OCI-LY7 (cell line): Measurements from ENCODE around the gene COL9A3. TPM values are rescaled to one million over a fixed set of nuclear protein-coding genes. Genes with fewer than 3 reads are reported as not detected.

Experiments
- BruUV-seq: library from RNA; stranded (reverse); fragments of 400-500 nt; replicated peaks from 2 replicates; lab custom pipeline; 2021; lab: Mats Ljungman, UMichigan
- CTCF ChIA-PET: fragments of 300-600 bp; sonication (Branson Sonifier 250); formaldehyde crosslinking; loops from one replicate; lab custom pipeline; 2022; ENCODE audit warnings: antibody characterized with exemption; ENCODE audit not compliant: unreplicated experiment; lab: Charles Lee
- POLR2A ChIA-PET: fragments of 300-600 bp; sonication (Branson Sonifier 250); formaldehyde crosslinking; loops from one replicate; lab custom pipeline; 2022; ENCODE audit warnings: antibody characterized with exemption; lab: Charles Lee
- DNase-seq: peaks from one replicate; pipeline ENCODE4 v3.0.0-alpha.2; 2015; ENCODE audit warnings: low spot score
- H2AFZ ChIP-seq: fragments of 200-600 bp; sonication (generic), shearing (Covaris generic); 2 replicates; pipeline ENCODE4 v1.6.1; 2014; ENCODE audit warnings: mild to moderate bottlenecking, antibody characterized with exemption, low read length, moderate library complexity
- H3K27ac ChIP-seq: fragments of 200-600 bp; sonication (generic); 2 replicates; pipeline ENCODE4 v1.5.1; 2014; ENCODE audit warnings: mixed run types, low read depth, mild to moderate bottlenecking, moderate library complexity, low read length, inconsistent platforms; ENCODE audit not compliant: poor library complexity, severe bottlenecking
- H3K36me3 ChIP-seq: fragments of 200-600 bp; sonication (generic); 2 replicates; pipeline ENCODE4 v1.6.1; 2014; ENCODE audit warnings: mild to moderate bottlenecking, antibody characterized with exemption, low read length, moderate library complexity, mixed read lengths; ENCODE audit not compliant: insufficient read depth
- H3K4me1 ChIP-seq: fragments of 200-600 bp; sonication (generic); 2 replicates; pipeline ENCODE4 v1.5.1; 2014; ENCODE audit warnings: mild to moderate bottlenecking, low read length; ENCODE audit not compliant: insufficient read depth, poor library complexity, severe bottlenecking
- H3K4me2 ChIP-seq: fragments of 200-600 bp; sonication (generic); 2 replicates; pipeline ENCODE4 v1.6.1; 2014; ENCODE audit warnings: mild to moderate bottlenecking, low read length
- H3K4me3 ChIP-seq: fragments of 200-600 bp; sonication (generic); 2 replicates; pipeline ENCODE4 v1.5.1; 2014; ENCODE audit warnings: mild to moderate bottlenecking, low read depth, low read length; ENCODE audit not compliant: poor library complexity, severe bottlenecking
- H3K79me2 ChIP-seq: fragments of 200-600 bp; sonication (generic); 2 replicates; pipeline ENCODE4 v1.6.1; 2016; ENCODE audit warnings: low read depth, mild to moderate bottlenecking, low read length, moderate library complexity, mixed read lengths; ENCODE audit not compliant: insufficient read depth
- H3K9me2 ChIP-seq: fragments of 200-600 bp; sonication (generic); 2 replicates; pipeline ENCODE4 v1.6.1; 2016; ENCODE audit warnings: mild to moderate bottlenecking, low read length, mixed read lengths; ENCODE audit not compliant: insufficient read depth
- H3K9me3 ChIP-seq: fragments of 200-600 bp; sonication (generic); 2 replicates; pipeline ENCODE4 v1.6.1; 2014; ENCODE audit warnings: mild to moderate bottlenecking, mixed run types, low read length, mixed read lengths
- H4K20me1 ChIP-seq: fragments of 200-600 bp; sonication (generic); 2 replicates; pipeline ENCODE4 v1.6.1; 2014; ENCODE audit warnings: mild to moderate bottlenecking, antibody characterized with exemption, low read length, moderate library complexity, mixed read lengths; ENCODE audit not compliant: insufficient read depth
- EZH2phosphoT487 ChIP-seq: fragments of 200-600 bp; sonication (generic); IDR thresholded peaks from 2 replicates; pipeline ENCODE4 v1.6.1; 2018; ENCODE audit warnings: low read depth, borderline replicate concordance, mild to moderate bottlenecking, mixed run types, antibody characterized with exemption, low read length, moderate library complexity, mixed read lengths
- intact Hi-C: fragments of 100-400 bp; cut with micrococcal nuclease; formaldehyde crosslinking; loops from one replicate; pipeline ENCODE4 v1.10.0; 2022; ENCODE audit not compliant: unreplicated experiment
- total RNA-seq, 2 experiments: library from RNA; depleted of rRNA in 1 of 2; stranded (reverse); fragments of >200 nt in 1 of 2; shearing (Covaris generic) in 1 of 2; gene quantifications; 2 replicates each; pipeline ENCODE4 v1.2.3, GENCODE V29; 2014 to 2022
- TF ChIP-seq, protein P1 (sequence below): fragments of 200-600 bp; sonication (generic); conservative IDR thresholded peaks from 2 replicates; pipeline ENCODE4 v1.5.1; 2014; ENCODE audit warnings: mild to moderate bottlenecking, antibody characterized with exemption, low read length, moderate library complexity, mixed read lengths

Gene COL9A3
- total RNA-seq, 2 experiments from 2014 or later = 1.7 to 5.2 TPM

GRCh38 chr20:62790075-62790474 is 26.8 kb upstream of the COL9A3 start:
- Histone ChIP-seq H3K4me2 (no peak overlapping the region), H2AFZ (no peak overlapping the region), H3K9me3 (no peaks in the 10 kb centered on the region), H3K27ac (no peak overlapping the region), H3K4me3 (no peak overlapping the region), H3K9me2 (no peaks in the 10 kb centered on the region), H4K20me1 (no peaks in the 10 kb centered on the region), H3K36me3 (no peaks in the 10 kb centered on the region), H3K4me1 (peaks cover 24% of the 10 kb centered on the region), H3K79me2 (no peaks in the 10 kb centered on the region)
- CTCF ChIA-PET = interaction anchor here (0.7 kb wide), 1 partner anchor 9 kb away, joined by 4 read pairs; no protein-coding TSS in a partner anchor
- DNase-seq = no peak
- POLR2A ChIA-PET = no interaction called here
- BruUV-seq = no TSS peak
- intact Hi-C loops = loop anchor here (2.0 to 5.0 kb wide), 3 partner anchors 138 to 383 kb away; partner anchors contain the start of gene CABLES2
- TF ChIP-seq, protein P1, sequence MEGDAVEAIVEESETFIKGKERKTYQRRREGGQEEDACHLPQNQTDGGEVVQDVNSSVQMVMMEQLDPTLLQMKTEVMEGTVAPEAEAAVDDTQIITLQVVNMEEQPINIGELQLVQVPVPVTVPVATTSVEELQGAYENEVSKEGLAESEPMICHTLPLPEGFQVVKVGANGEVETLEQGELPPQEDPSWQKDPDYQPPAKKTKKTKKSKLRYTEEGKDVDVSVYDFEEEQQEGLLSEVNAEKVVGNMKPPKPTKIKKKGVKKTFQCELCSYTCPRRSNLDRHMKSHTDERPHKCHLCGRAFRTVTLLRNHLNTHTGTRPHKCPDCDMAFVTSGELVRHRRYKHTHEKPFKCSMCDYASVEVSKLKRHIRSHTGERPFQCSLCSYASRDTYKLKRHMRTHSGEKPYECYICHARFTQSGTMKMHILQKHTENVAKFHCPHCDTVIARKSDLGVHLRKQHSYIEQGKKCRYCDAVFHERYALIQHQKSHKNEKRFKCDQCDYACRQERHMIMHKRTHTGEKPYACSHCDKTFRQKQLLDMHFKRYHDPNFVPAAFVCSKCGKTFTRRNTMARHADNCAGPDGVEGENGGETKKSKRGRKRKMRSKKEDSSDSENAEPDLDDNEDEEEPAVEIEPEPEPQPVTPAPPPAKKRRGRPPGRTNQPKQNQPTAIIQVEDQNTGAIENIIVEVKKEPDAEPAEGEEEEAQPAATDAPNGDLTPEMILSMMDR = no peak
- no peak for TF ChIP-seq EZH2phosphoT487

GRCh38 chr20:62791301-62792181 is 25.3 kb upstream of the COL9A3 start:
- ChIA-PET CTCF (interaction anchor here (0.6 kb wide), 1 partner anchor 127 kb away, joined by 3 read pairs; no protein-coding TSS in a partner anchor), POLR2A (no interaction called here)
- Histone ChIP-seq H2AFZ (no peak overlapping the region), H3K27ac (no peak overlapping the region), H3K36me3 (no peaks in the 10 kb centered on the region), H3K9me2 (no peaks in the 10 kb centered on the region), H3K4me2 (peak overlapping the region; percentile 20; the same call in 1 of the 2 replicates), H3K79me2 (no peaks in the 10 kb centered on the region), H3K4me1 (peaks cover 34% of the 10 kb centered on the region), H3K9me3 (no peaks in the 10 kb centered on the region), H4K20me1 (no peaks in the 10 kb centered on the region), H3K4me3 (no peak overlapping the region)
- TF ChIP-seq, protein P1 = peak; percentile 100
- TF ChIP-seq EZH2phosphoT487 = no peak
- intact Hi-C loops = loop anchor here (1.0 to 5.0 kb wide), 5 partner anchors 123 to 384 kb away; partner anchors contain the start of gene CABLES2
- DNase-seq = peak; percentile 85
- BruUV-seq = no TSS peak
